Effector memory CD4-positive, alpha-beta T cell (primary cell): Measurements from ENCODE around the gene CDKL1.
"Not testable (repeated sequence)": the region's sequence is repeated elsewhere in the genome, so short reads cannot be mapped to it uniquely, and the experiment has no call there.

Experiments used
- DNase-seq, 3 donors: peaks; one replicate each; pipeline ENCODE4 v3.0.0-alpha.2; 2020
- H3K27ac ChIP-seq: 2 replicates; pipeline ENCODE4 v1.7.0; 2013; ENCODE audit warnings: mild to moderate bottlenecking, low read length, moderate library complexity; ENCODE audit not compliant: insufficient read depth, poor library complexity, severe bottlenecking
- H3K27me3 ChIP-seq: replicated peaks from 2 replicates; pipeline ENCODE4 v1.7.0; 2013; ENCODE audit warnings: mild to moderate bottlenecking, low read length; ENCODE audit not compliant: insufficient read depth, control insufficient read depth, poor library complexity, severe bottlenecking
- H3K36me3 ChIP-seq: 2 replicates; pipeline ENCODE4 v1.7.0; 2013; ENCODE audit warnings: mild to moderate bottlenecking, low read length, moderate library complexity; ENCODE audit not compliant: control insufficient read depth, insufficient read depth
- H3K4me1 ChIP-seq: 2 replicates; pipeline ENCODE4 v1.7.0; 2013; ENCODE audit warnings: low read length, mild to moderate bottlenecking; ENCODE audit not compliant: control insufficient read depth, insufficient read depth, poor library complexity, severe bottlenecking
- H3K4me3 ChIP-seq: 2 replicates; pipeline ENCODE4 v1.7.0; 2013; ENCODE audit warnings: low read length, low read depth, mild to moderate bottlenecking; ENCODE audit not compliant: insufficient read depth, poor library complexity, severe bottlenecking
- H3K9me3 ChIP-seq: 2 replicates; pipeline ENCODE4 v1.7.0; 2013; ENCODE audit warnings: mild to moderate bottlenecking, low read length, moderate library complexity; ENCODE audit not compliant: control insufficient read depth

CDKL1 gene

DNA sequence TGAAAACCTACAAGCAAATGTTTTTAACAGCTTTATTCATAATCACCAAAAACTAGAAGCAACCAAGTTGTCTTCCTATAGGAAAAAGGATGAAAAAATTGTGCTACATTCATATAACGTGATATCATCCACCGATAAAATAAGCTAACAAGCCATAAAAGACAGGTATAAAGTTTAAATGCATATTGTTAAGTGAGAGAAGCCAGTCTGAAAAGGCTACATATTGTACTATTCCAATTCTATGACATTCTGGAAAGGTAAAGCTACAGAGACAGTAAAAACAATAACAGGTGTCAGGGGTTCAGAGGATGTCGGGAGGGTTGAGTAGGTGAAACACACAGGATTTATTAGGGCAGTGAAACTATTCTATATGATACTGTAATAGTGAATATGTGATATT lies 22.7 kb downstream of the CDKL1 start:
- Histone ChIP-seq H3K4me3 (no peak overlapping the region), H3K4me1 (no peaks in the 10 kb centered on the region), H3K27ac (no peak overlapping the region), H3K9me3 (no peaks in the 10 kb centered on the region), H3K36me3 (no peaks in the 10 kb centered on the region), H3K27me3 (no peaks in the 10 kb centered on the region)
- no peak for DNase-seq

DNA sequence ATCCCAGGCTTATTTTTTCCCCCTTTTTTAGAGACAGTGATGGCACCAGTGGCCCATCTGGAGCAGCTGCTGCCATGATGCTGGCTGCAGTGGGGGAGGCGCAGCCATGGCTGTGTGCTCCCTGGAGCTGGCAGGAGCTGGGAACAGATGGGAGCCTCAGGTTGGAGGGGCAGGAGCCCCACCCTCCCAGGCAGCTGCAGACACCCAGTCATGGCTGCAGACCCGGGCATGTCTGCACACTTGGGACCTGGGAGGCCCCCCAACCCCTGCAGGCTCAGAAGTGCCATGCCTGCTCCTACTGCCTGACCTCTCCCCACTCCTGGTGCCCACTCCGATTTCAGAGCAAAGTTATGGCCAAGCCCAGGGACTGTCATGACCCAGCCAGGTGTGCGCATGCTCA lies 25.1 kb downstream of the CDKL1 start:
- Histone ChIP-seq H3K4me3 (no peak overlapping the region), H3K9me3 (no peaks in the 10 kb centered on the region), H3K27me3 (no peaks in the 10 kb centered on the region), H3K27ac (no peak overlapping the region), H3K36me3 (no peaks in the 10 kb centered on the region), H3K4me1 (no peaks in the 10 kb centered on the region)
- no peak for DNase-seq

DNA sequence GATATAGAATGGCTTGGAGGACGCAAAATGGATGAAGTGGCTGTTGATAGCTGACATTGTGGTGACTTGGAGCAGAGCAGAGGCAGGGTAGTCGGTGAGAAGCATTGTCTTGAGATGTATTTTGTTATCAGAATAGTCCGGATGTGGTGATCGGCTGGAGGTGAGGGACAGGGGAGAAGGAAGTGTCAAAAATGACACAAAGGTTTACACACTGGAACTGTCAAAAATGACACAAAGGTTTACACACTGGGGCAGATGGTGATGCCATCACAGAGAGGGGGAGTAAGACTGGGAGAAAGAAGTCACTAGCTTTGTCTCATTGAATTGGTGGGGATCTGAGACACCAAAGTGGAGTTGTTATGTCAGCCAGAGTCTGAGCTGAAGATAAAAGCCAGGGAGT lies 30.1 kb downstream of the CDKL1 start:
- DNase-seq: no peak
- no peaks in the 10 kb centered on the region for H3K4me1 ChIP-seq
- H3K27ac ChIP-seq: no peak overlapping the region
- H3K36me3 ChIP-seq: no peaks in the 10 kb centered on the region
- H3K4me3 ChIP-seq: no peak overlapping the region
- H3K9me3 ChIP-seq: no peaks in the 10 kb centered on the region
- no peaks in the 10 kb centered on the region for H3K27me3 ChIP-seq

DNA sequence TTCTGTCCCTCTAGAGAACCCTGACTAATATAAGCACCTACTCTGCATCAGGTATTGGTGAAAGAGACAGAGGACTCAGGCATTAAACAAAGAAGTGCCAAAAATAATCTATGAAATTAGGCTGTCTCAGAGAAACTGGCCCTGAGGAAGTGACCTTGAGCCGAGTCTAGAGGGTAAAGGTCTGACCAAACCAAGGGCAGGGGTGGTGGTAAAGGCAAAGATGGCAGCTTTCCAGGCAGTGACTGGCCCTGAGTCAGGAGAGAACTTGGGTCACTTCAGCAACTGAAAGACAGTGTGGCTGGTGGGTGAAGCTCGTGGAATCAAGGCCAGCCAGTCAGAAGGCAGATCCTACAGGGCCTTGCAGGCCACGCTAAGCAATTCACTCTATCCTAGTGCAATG lies 30.6 kb downstream of the CDKL1 start:
- Histone ChIP-seq H3K27ac (no peak overlapping the region), H3K36me3 (no peaks in the 10 kb centered on the region), H3K9me3 (no peaks in the 10 kb centered on the region), H3K27me3 (no peaks in the 10 kb centered on the region), H3K4me1 (no peaks in the 10 kb centered on the region), H3K4me3 (no peak overlapping the region)
- no peak for DNase-seq

DNA sequence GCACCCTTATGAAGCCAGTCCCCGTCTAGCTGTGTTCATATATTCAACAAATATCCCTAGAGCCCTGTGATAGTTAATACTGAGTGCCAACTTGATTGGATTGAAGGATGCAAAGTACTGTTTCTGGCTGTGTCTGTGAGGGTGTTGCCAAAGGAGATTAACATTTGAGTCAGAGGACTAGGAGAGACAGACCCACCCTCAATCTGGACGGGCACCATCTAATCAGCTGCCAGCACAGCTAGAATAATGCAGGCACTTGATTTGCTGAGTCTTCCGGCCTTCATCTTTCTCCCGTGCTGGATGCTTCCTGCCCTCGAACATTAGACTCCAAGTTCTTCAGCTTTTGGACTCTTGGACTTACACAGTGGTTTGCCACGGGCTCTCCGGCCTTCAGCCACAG lies 31.1 kb downstream of the CDKL1 start:
- not testable (repeated sequence) for H3K27ac ChIP-seq, DNase-seq

DNA sequence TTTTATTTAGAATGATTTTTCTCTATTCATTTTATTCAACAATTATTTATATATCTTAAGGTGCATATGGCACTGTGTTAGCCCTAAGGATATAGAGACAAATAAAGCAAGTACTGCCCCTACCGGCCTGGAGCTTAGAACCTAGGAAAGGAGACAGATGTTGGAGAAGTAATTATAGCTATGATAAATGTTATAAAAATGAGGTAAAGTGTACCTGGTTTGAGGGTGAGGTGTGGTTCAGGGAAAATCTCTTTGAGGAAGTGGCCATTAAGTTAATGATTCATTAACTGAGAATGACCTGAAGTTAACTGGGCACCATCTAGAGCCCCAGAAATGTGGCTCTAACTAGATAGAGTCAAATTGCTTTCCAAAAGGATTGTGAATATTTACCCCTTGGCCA lies 31.9 kb downstream of the CDKL1 start:
- no peak for DNase-seq
- H3K27me3 ChIP-seq: no peaks in the 10 kb centered on the region
- no peaks in the 10 kb centered on the region for H3K9me3 ChIP-seq
- H3K36me3 ChIP-seq: no peaks in the 10 kb centered on the region
- H3K27ac ChIP-seq: no peak overlapping the region
- H3K4me1 ChIP-seq: no peaks in the 10 kb centered on the region
- H3K4me3 ChIP-seq: no peak overlapping the region

More for the DNA sequence above, 31.1 kb downstream of the CDKL1 start:
- not testable (repeated sequence) for H3K4me1 ChIP-seq, H3K36me3 ChIP-seq, H3K27me3 ChIP-seq, H3K9me3 ChIP-seq, H3K4me3 ChIP-seq

DNA sequence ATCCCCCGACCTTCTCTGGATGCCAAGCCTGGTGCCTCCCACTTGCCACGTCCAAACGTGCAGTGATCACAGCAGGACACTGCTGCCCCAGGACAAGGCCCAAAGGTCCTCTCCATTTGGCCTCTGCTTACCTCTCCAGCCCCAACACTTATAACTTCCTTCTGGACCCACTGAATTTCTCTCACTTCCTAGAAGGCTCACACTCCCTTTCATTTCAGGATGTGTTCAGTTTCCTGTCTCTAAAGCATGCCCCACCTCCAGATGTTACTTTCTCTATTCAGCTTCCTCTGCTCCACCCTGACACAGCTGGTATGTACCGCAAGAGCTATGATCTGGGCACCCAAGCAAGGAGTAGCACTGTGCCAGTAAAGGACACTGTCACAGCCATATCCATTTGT lies 33.0 kb downstream of the CDKL1 start:
- peak; percentile 11 to 31 (median 22) for DNase-seq
- Histone ChIP-seq H3K4me3 (peak overlapping the region; percentile 56), H3K9me3 (no peaks in the 10 kb centered on the region), H3K36me3 (peaks cover 3% of the 10 kb centered on the region), H3K27ac (peak overlapping the region; percentile 73), H3K4me1 (no peaks in the 10 kb centered on the region), H3K27me3 (no peaks in the 10 kb centered on the region)

DNA sequence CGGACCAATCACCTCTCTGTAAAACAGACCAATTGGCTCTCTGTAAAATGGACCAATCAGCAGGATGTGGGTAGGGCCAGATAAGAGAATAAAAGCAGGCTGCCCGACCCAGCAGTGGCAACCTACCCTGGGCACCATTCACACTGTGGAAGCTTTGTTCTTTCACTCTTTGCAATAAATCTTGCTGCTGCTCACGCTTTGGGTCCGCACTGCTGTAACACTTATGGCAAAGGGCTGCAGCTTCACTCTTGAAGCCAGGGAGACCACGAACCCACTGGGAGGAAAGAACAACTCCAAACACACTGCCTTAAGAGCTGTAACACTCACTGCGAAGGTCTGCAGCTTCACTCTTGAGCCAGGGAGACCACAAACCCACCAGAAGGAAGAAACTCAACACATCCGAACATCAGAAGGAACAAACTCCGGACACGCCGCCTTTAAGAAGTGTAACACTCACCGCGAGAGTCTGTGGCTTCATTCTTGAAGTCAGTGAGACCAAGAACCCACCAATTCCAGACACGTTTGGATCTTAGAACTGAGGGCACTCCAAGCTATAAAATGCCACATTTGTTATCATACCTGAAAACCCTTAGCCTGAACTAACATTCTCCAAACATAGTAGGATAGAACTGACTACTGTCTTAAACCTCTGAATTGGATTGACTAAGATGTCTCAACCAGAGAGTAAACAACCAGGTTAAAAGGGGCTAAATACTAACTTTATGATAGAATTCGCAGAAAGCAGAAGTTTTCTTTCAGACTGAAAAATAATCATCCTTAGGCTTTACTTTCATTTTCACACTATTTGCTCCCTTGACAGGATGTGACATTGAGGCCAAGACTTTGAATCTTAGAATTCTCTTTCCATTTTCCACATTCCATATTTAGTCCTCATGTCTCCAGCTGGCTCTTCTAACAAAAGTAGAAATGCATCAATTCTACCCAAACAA lies 33.6 kb downstream of the CDKL1 start:
- H3K27me3 ChIP-seq: no peaks in the 10 kb centered on the region
- H3K4me3 ChIP-seq: peak overlapping the region; percentile 56
- peak overlapping the region; percentile 73 for H3K27ac ChIP-seq
- peaks cover 5% of the 10 kb centered on the region for H3K36me3 ChIP-seq
- no peaks in the 10 kb centered on the region for H3K9me3 ChIP-seq
- no peak for DNase-seq
- H3K4me1 ChIP-seq: no peaks in the 10 kb centered on the region

DNA sequence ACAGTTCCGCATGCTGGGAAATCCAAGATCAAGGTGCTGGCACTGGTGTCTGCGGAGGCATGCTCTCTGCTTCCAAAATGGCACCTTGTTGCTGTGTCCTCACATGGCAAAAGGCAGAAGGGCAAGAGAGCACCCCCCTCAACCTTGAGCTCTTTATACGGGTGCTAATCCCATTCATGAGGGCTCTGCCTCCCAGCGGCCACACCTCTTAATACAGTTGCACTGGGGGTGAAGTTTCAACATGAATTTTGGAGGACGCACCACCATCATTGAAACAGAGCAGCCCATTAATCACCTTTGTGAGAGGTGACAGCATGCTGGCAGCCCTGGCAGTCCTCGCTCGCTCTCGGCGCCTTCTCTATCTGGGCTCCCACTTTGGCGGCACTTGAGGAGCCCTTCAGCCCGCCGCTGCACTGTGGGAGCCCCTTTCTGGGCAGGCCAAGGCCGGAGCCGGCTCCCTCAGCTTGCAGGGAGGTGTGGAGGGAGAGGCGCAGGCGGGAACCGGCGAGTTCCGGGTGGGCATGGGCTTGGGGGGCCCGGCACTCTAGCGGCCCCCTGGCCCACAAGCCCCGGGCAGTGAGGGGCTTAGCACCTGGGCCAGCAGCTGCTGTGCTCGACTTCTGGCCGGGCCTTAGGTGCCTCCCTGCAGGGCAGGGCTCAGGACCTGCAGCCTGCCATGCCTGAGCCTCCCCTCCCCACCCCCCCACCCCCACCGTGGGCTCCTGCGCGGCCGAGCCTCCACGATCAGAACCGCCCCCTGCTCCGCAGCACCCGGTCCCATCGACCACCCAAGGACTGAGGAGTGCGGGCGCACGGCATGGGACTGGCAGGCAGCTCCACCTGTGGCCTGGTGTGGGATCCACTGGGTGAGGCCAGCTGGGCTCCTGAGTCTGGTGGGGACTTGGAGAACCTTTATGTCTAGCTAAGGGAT lies 34.9 kb downstream of the CDKL1 start:
- not testable (repeated sequence) for H3K27ac ChIP-seq, DNase-seq, H3K27me3 ChIP-seq, H3K4me1 ChIP-seq, H3K9me3 ChIP-seq, H3K4me3 ChIP-seq
- H3K36me3 ChIP-seq: peaks cover 17% of the 10 kb centered on the region

DNA sequence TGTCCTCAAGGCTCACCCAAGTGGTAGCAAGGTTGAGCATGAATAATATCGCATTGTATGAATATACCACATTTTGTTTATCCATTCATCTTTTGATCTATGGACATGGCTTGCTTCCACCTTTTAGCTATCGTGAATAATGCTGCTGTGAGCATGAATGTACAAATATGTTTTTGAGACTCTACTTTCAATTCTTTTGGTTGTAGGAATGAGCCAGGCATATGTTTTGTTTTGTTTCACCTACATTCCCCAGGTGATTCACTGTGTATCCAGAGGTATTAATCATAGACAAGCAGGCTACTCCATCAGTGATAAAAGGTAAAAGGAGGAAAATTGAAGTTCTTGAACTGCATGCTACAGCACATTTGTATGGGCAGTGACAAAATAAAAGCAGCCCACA lies 35.8 kb downstream of the CDKL1 start:
- Histone ChIP-seq H3K36me3 (peaks cover 17% of the 10 kb centered on the region), H3K27me3 (no peaks in the 10 kb centered on the region), H3K4me3 (no peak overlapping the region), H3K4me1 (no peaks in the 10 kb centered on the region), H3K9me3 (no peaks in the 10 kb centered on the region), H3K27ac (no peak overlapping the region)
- DNase-seq: no peak
